H1 (cell line): ENCODE measurements around the gene PTGES3L. TPM values are rescaled to one million over a fixed set of nuclear protein-coding genes. Genes with fewer than 3 reads are reported as not detected.

Experiments
- CEBPB ChIP-seq: IDR thresholded peaks from 2 replicates; pipeline ENCODE4 v1.6.1; 2012; ENCODE audit warnings: low read depth, low read length
- CHD2 ChIP-seq: IDR thresholded peaks from 2 replicates; pipeline ENCODE4 v1.6.1; 2012; ENCODE audit warnings: low read length, improper control_type of control experiment
- HDAC6 ChIP-seq: IDR thresholded peaks from one replicate; pipeline ENCODE4 v1.7.1; 2012; ENCODE audit warnings: low read depth, mild to moderate bottlenecking, inconsistent platforms, low read length, moderate library complexity
- PHF8 ChIP-seq: fragments of 200-600 bp; sonication (generic); conservative IDR thresholded peaks from 2 replicates; pipeline ENCODE4 v1.7.1; 2012; ENCODE audit warnings: low read depth, mild to moderate bottlenecking, inconsistent platforms, low read length, moderate library complexity
- RAD21 ChIP-seq, 2 experiments: IDR thresholded peaks in 1 of 2; conservative IDR thresholded peaks in 1 of 2; 2 replicates each; pipeline ENCODE4 v1.6.1; 2011; ENCODE audit warnings: low read depth in 2 of 2, low read length in 2 of 2, improper control_type of control experiment in 1 of 2, inconsistent platforms in 1 of 2, mild to moderate bottlenecking in 1 of 2, moderate library complexity in 1 of 2
- RXRA ChIP-seq: IDR thresholded peaks from 2 replicates; pipeline ENCODE4 v1.6.1; 2011; ENCODE audit warnings: low read depth, mild to moderate bottlenecking, low read length, moderate library complexity; ENCODE audit not compliant: insufficient read depth
- SAP30 ChIP-seq: fragments of 300-600 bp; sonication (generic); IDR thresholded peaks from 2 replicates; pipeline ENCODE4 v1.7.1; 2012; ENCODE audit warnings: low read length, moderate library complexity, mild to moderate bottlenecking, inconsistent platforms; ENCODE audit not compliant: insufficient read depth, insufficient replicate concordance
- SIN3A ChIP-seq, 2 experiments: IDR thresholded peaks in 1 of 2; conservative IDR thresholded peaks in 1 of 2; 2 replicates each; pipeline ENCODE4 v1.6.1; 2011 to 2012; ENCODE audit warnings: low read length in 2 of 2, improper control_type of control experiment in 1 of 2, low read depth in 1 of 2, mild to moderate bottlenecking in 1 of 2
- TAF7 ChIP-seq: optimal IDR thresholded peaks from 2 replicates; pipeline ENCODE3; 2011; ENCODE audit warnings: low read depth, mild to moderate bottlenecking, inconsistent platforms, low read length, moderate library complexity, borderline replicate concordance
- TBP ChIP-seq: IDR thresholded peaks from 2 replicates; pipeline ENCODE4 v1.6.1; 2011; ENCODE audit warnings: low read depth, low read length, improper control_type of control experiment
- TCF12 ChIP-seq: IDR thresholded peaks from 2 replicates; pipeline ENCODE4 v1.6.1; 2011; ENCODE audit warnings: low read depth, mild to moderate bottlenecking, low read length
- TEAD4 ChIP-seq: IDR thresholded peaks from 2 replicates; pipeline ENCODE4 v1.6.1; 2012; ENCODE audit warnings: low read depth, low read length, inconsistent platforms, mixed read lengths
- polyA plus RNA-seq, 7 experiments: library from polyadenylated mRNA; depleted of rRNA in 3 of 7; stranded (reverse) in 5 of 7; unstranded in 2 of 7; fragments of >200 nt in 5 of 7; fragments of 200-250 nt in 2 of 7; gene quantifications; 1 replicate in 5 of 7; 2 replicates in 1 of 7; 4 replicates in 1 of 7; pipeline versions ENCODE4 v1.2.1 to v1.2.3, GENCODE V29; 2011 to 2013; ENCODE audit warnings: missing spikeins in 2 of 7, mixed read lengths in 2 of 7
- total RNA-seq: library from RNA; stranded (reverse); fragmentation: NEBNext Ultra II Directional; extraction: Animal tissue kit (Norgen Biotek cat#: 25700); gene quantifications from 2 replicates; pipeline ENCODE4 v1.2.1, GENCODE V29; 2021
- TF ChIP-seq, protein P1 (sequence below): IDR thresholded peaks from 2 replicates; pipeline ENCODE4 v1.6.1; 2011; ENCODE audit warnings: low read depth, mild to moderate bottlenecking, low read length; ENCODE audit not compliant: insufficient read depth

PTGES3L gene
- total and polyA plus RNA-seq, 2 of the 8 experiments (the other 6 are each of a cell fraction or from before 2014, with no cell fraction given), result 3.0 to 3.6 TPM

DNA sequence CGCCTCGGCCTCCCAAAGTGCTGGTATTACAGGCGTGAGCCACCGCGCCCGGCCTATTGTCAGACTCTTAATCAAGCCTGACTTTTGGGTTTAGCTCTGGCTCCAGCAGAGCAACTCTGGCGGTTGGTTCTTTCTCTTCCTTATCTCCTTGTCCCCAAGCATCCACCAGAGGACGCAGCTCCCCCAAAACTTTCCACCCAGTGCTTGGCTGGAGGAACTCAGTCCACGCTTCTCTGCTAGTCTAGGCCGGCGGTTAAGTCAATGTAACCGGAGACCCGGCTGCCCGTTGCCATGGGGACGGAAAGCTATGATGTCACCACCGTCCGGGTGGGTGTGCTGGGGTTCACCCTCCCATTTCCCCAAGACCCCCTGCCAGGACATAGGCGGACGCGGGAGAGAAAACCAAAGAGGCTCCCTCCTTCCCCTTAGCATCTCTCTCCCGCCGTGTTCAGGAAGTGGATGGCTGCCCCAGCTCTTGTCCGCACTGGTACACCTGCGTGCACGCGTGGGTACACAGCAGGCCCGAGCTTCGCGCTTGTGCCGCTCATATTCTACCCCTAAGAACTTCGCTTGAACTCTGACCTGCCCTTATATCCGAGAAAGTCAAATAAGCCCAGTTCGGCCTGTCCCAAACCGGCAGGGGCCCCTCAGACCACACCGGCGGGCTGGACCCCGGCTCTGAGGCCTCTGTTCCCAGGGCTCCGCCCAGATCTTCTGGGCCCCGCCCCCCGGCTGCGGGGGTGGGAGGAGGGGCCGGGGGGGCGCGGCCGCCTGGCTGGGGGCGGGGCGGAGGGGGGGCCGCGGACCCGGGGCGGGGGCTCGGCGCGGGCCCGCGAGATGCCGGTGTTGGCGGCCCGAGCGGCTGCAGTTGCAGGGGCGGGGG lies 44.8 kb upstream of the PTGES3L start, which contains the start of gene RND2 (continued):
- TF ChIP-seq PHF8 (peak; percentile 43; the same call in 1 of the 2 replicates), HDAC6 (no peak), TBP (peak; percentile 80), SIN3A (conservative IDR thresholded peaks at IDR 0.05 in 1 of 2, IDR thresholded peaks at IDR 0.05 in 1 of 2; ENCODE audit: low read depth in 1 of 2, low read length in 2 of 2) (peak in 1 of 2 experiments; percentile 96; a peak in 2 of 4 replicates), TEAD4 (no peak), TCF12 (no peak), RAD21 (IDR thresholded peaks at IDR 0.05 in 1 of 2, conservative IDR thresholded peaks at IDR 0.05 in 1 of 2; ENCODE audit: low read depth in 2 of 2, low read length in 2 of 2) (peak; percentile 93 to 94), SAP30 (peak; percentile 98), RXRA (no peak), TAF7 (no peak), CEBPB (0 out of 2 replicates have a peak, but pooled peaks have one; percentile 17), CHD2 (no peak)
- TF ChIP-seq, protein P1, sequence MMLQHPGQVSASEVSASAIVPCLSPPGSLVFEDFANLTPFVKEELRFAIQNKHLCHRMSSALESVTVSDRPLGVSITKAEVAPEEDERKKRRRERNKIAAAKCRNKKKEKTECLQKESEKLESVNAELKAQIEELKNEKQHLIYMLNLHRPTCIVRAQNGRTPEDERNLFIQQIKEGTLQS, result peak; percentile 43
